ENCODE results near the gene ALG12. TPM values are rescaled to one million over a fixed set of nuclear protein-coding genes. Genes with fewer than 3 reads are reported as not detected.

ALG12 gene
- total RNA-seq, 1 experiment from 2014 or later = 29.2 TPM

GRCh38 chr22:49850959-49851802 is 67.1 kb downstream of the ALG12 start (continued):
- no peak for TF ChIP-seq STAT6 (CRISPR knock-in tag; conservative IDR thresholded peaks at IDR 0.05; ENCODE audit: low read depth)
- TF ChIP-seq SMAD3 (CRISPR knock-in tag; IDR thresholded peaks at IDR 0.05; ENCODE audit: borderline replicate concordance) = no peak
- no peak for TF ChIP-seq E2F1 (CRISPR knock-in tag; IDR thresholded peaks at IDR 0.05)
- TF ChIP-seq NFYB (CRISPR knock-in tag; conservative IDR thresholded peaks at IDR 0.05; ENCODE audit: low read depth) = no peak

Small RNA genes lying within 50 kb of the gene (microRNA-seq; reads per million reads assigned to microRNA genes)
- gene MIR6821 (ENCODE audit: borderline number of aligned reads) = 4.2 reads per million, percentile 9 among the genes with 10 or more reads in this experiment

Other genes with a start within 250 kb of the ALG12 start
- 36.4 to 37.9 TPM (median 36.6 TPM) in 3 replicates for gene BRD1, start 90.6 kb downstream of the ALG12 start, total RNA-seq (2021)
- 24.7 to 29.2 TPM (median 24.8 TPM) in 3 replicates for gene ZBED4, start 64.6 kb downstream of the ALG12 start, total RNA-seq (2021)
- gene CRELD2, start 196 bp upstream of the ALG12 start, total RNA-seq (2021) = 34.9 to 42.8 TPM (median 35.2 TPM) in 3 replicates
- 42.9 to 45.7 TPM (median 44.3 TPM) in 3 replicates for gene PIM3, start 42.3 kb upstream of the ALG12 start, total RNA-seq (2021)
- gene IL17REL, start 94.3 kb upstream of the ALG12 start, total RNA-seq (2021) = 0.23 to 0.34 TPM (median 0.24 TPM) in 3 replicates
- gene TTLL8, start 139.9 kb upstream of the ALG12 start, total RNA-seq (2021) = 0.30 TPM in 1 of 3 replicates, not detected in the others
- 0.13 to 0.16 TPM (median 0.16 TPM) in 3 replicates for gene MLC1, start 167.0 kb upstream of the ALG12 start, total RNA-seq (2021)
- not detected in 3 replicates for gene MOV10L1, start 171.6 kb upstream of the ALG12 start, total RNA-seq (2021)

Data from WTC11 (cell line).